ENCODE data around the gene ACADVL.

Gene ACADVL

GRCh38 chr17:7252176-7253043 is 32.7 kb downstream of the ACADVL start, which contains the start of gene ELP5:
TSS of gene ELP5 (plus strand) at chr17:7252215. CDS start at chr17:7252551, 336 bp downstream.
- peak; percentile 88 for DNase-seq

GRCh38 chr17:7253082-7253481 is 33.3 kb downstream of the ACADVL start:
- DNase-seq, result no peak

GRCh38 chr17:7254511-7254910 is 34.8 kb downstream of the ACADVL start:
- no peak for DNase-seq

GRCh38 chr17:7256766-7257456 is 37.2 kb downstream of the ACADVL start:
- no peak for DNase-seq

GRCh38 chr17:7258731-7259554 is 39.2 kb downstream of the ACADVL start:
- DNase-seq, result no peak

- DNase-seq, result no peak
Measured at GRCh38 chr17:7259555-7259889, 39.8 kb downstream of the ACADVL start.

- DNase-seq, result no peak
Measured at GRCh38 chr17:7260151-7260550, 40.4 kb downstream of the ACADVL start.

- no peak for DNase-seq
Measured at GRCh38 chr17:7260651-7261378, 41.1 kb downstream of the ACADVL start.

GRCh38 chr17:7261379-7262191 is 41.8 kb downstream of the ACADVL start:
- DNase-seq, result no peak

- DNase-seq, result no peak
Measured at GRCh38 chr17:7262192-7262934, 42.6 kb downstream of the ACADVL start, which contains the start of gene CLDN7. TSS of gene CLDN7 (minus strand) at chr17:7262478. CDS start at chr17:7262043, 435 bp downstream.

GRCh38 chr17:7262935-7263800 is 43.4 kb downstream of the ACADVL start:
- DNase-seq, result no peak

GRCh38 chr17:7263801-7264078 is 44.0 kb downstream of the ACADVL start:
- DNase-seq, result no peak

GRCh38 chr17:7266784-7267183 is 47.0 kb downstream of the ACADVL start:
- DNase-seq, result no peak
